GM21515 (cell line): ENCODE measurements around the gene DSG4.

Experiments used
- ATAC-seq: cut with Tn5 transposase; IDR thresholded peaks from one replicate; pipeline ENCODE4 v1.9.1; 2021; ENCODE audit not compliant: unreplicated experiment

The DSG4 gene

GRCh38 chr18:31403409-31403808 is 26.8 kb downstream of the DSG4 start:
- ATAC-seq: no peak

- ATAC-seq: no peak
Observed at GRCh38 chr18:31407649-31408048, 31.1 kb downstream of the DSG4 start.

- no peak for ATAC-seq
Observed at GRCh38 chr18:31409276-31409675, 32.7 kb downstream of the DSG4 start.

GRCh38 chr18:31410716-31411483 is 34.3 kb downstream of the DSG4 start:
- ATAC-seq: no peak

- no peak for ATAC-seq
Observed at GRCh38 chr18:31413137-31413536, 36.6 kb downstream of the DSG4 start.

GRCh38 chr18:31417850-31418249 is 41.3 kb downstream of the DSG4 start:
- ATAC-seq: no peak

GRCh38 chr18:31419457-31419932 is 42.9 kb downstream of the DSG4 start:
- no peak for ATAC-seq

GRCh38 chr18:31420032-31420431 is 43.5 kb downstream of the DSG4 start:
- no peak for ATAC-seq

- no peak for ATAC-seq
Observed at GRCh38 chr18:31420524-31420923, 43.9 kb downstream of the DSG4 start.

- peak; percentile 84 for ATAC-seq
Observed at GRCh38 chr18:31424383-31424988, 47.9 kb downstream of the DSG4 start.

GRCh38 chr18:31426021-31426420 is 49.4 kb downstream of the DSG4 start:
- no peak for ATAC-seq

GRCh38 chr18:31426871-31427406 is 50.4 kb downstream of the DSG4 start:
- ATAC-seq: no peak

- no peak for ATAC-seq
Observed at GRCh38 chr18:31428211-31428610, 51.6 kb downstream of the DSG4 start.

GRCh38 chr18:31429623-31430022 is 53.0 kb downstream of the DSG4 start:
- no peak for ATAC-seq

GRCh38 chr18:31430072-31430471 is 53.5 kb downstream of the DSG4 start:
- ATAC-seq: no peak

- no peak for ATAC-seq
Observed at GRCh38 chr18:31430554-31430953, 54.0 kb downstream of the DSG4 start.

- no peak for ATAC-seq
Observed at GRCh38 chr18:31432316-31432715, 55.7 kb downstream of the DSG4 start.

GRCh38 chr18:31436825-31437224 is 60.2 kb downstream of the DSG4 start:
- no peak for ATAC-seq

GRCh38 chr18:31438402-31438801 is 61.8 kb downstream of the DSG4 start:
- ATAC-seq: no peak

- ATAC-seq: no peak
Observed at GRCh38 chr18:31439807-31440325, 63.3 kb downstream of the DSG4 start.

GRCh38 chr18:31440787-31441186 is 64.2 kb downstream of the DSG4 start:
- no peak for ATAC-seq

GRCh38 chr18:31441493-31441892 is 64.9 kb downstream of the DSG4 start:
- ATAC-seq: no peak
